Keratinocyte (primary cell): ENCODE measurements around the gene POLR1A. TPM values are rescaled to one million over a fixed set of nuclear protein-coding genes. Genes with fewer than 3 reads are reported as not detected.

Experiments
- DNase-seq: peaks from one replicate; pipeline ENCODE4 v3.0.0-alpha.2; 2011; ENCODE audit warnings: low read depth, missing footprints, low spot score
- FAIRE-seq: peaks from 2 replicates; lab custom pipeline; 2011; peaks lifted over from hg19 to GRCh38; lab: Jason Lieb, UNC
- H2AFZ ChIP-seq: 2 replicates; pipeline ENCODE4 v1.6.0; 2012; ENCODE audit warnings: low read length, control low read depth, inconsistent platforms; ENCODE audit not compliant: control insufficient read depth
- H3K27ac ChIP-seq: 2 replicates; pipeline ENCODE4 v1.5.1; 2011; ENCODE audit warnings: low read length; ENCODE audit not compliant: control insufficient read depth, insufficient read depth
- H3K27me3 ChIP-seq: 3 replicates; pipeline ENCODE4 v1.6.0; 2011; ENCODE audit warnings: low read length; ENCODE audit not compliant: control insufficient read depth, insufficient read depth; ENCODE audit errors: extremely low read depth
- H3K36me3 ChIP-seq, 2 experiments: 2 replicates in 1 of 2; 3 replicates in 1 of 2; pipeline ENCODE4 v1.5.1; 2011; ENCODE audit warnings: low read length in 2 of 2, mild to moderate bottlenecking in 1 of 2; ENCODE audit not compliant: control insufficient read depth in 2 of 2, insufficient read depth in 2 of 2; ENCODE audit errors: extremely low read depth in 1 of 2
- H3K4me1 ChIP-seq: 3 replicates; pipeline ENCODE4 v1.5.1; 2011; ENCODE audit warnings: low read length; ENCODE audit not compliant: control insufficient read depth, insufficient read depth; ENCODE audit errors: extremely low read depth
- H3K4me2 ChIP-seq: 3 replicates; pipeline ENCODE4 v1.6.0; 2011; ENCODE audit warnings: low read depth, low read length; ENCODE audit not compliant: control insufficient read depth, insufficient read depth; ENCODE audit errors: extremely low read depth
- H3K4me3 ChIP-seq, 3 experiments: fragments of 200-600 bp in 1 of 3; sonication (generic) in 1 of 3; 2 replicates in 2 of 3; 3 replicates in 1 of 3; pipeline ENCODE4 v1.5.1; 2011 to 2016; ENCODE audit warnings: low read length in 3 of 3, mild to moderate bottlenecking in 3 of 3, control low read depth in 2 of 3, inconsistent platforms in 1 of 3, low read depth in 1 of 3, mixed read lengths in 1 of 3, mixed run types in 1 of 3, moderate library complexity in 1 of 3; ENCODE audit not compliant: control insufficient read depth in 2 of 3, insufficient read depth in 2 of 3; ENCODE audit errors: extremely low read depth in 1 of 3
- H3K79me2 ChIP-seq: 2 replicates; pipeline ENCODE4 v1.6.0; 2012; ENCODE audit warnings: low read length; ENCODE audit not compliant: control insufficient read depth, insufficient read depth
- H3K9ac ChIP-seq: 3 replicates; pipeline ENCODE4 v1.6.0; 2011; ENCODE audit warnings: low read length; ENCODE audit not compliant: control insufficient read depth, insufficient read depth; ENCODE audit errors: extremely low read depth
- H3K9me1 ChIP-seq: 3 replicates; pipeline ENCODE4 v1.6.0; 2011; ENCODE audit warnings: low read length; ENCODE audit not compliant: control insufficient read depth, insufficient read depth; ENCODE audit errors: extremely low read depth
- H3K9me3 ChIP-seq: 2 replicates; pipeline ENCODE4 v1.5.1; 2012; ENCODE audit warnings: low read depth, low read length; ENCODE audit not compliant: control insufficient read depth
- H4K20me1 ChIP-seq: 3 replicates; pipeline ENCODE4 v1.6.0; 2011; ENCODE audit warnings: low read length; ENCODE audit not compliant: control insufficient read depth, insufficient read depth; ENCODE audit errors: extremely low read depth
- CTCF ChIP-seq, 3 experiments: IDR thresholded peaks in 1 of 3; conservative IDR thresholded peaks in 1 of 3; optimal IDR thresholded peaks in 1 of 3; 2 replicates in 2 of 3; 3 replicates in 1 of 3; pipeline versions ENCODE3 to v1.5.1; 2011; ENCODE audit warnings: low read length in 3 of 3, mild to moderate bottlenecking in 3 of 3, moderate library complexity in 2 of 3, control low read depth in 1 of 3, inconsistent platforms in 1 of 3; ENCODE audit not compliant: insufficient read depth in 2 of 3; ENCODE audit errors: extremely low read depth in 1 of 3
- EZH2 ChIP-seq: IDR thresholded peaks from one replicate; pipeline ENCODE4 v1.6.1; 2012; ENCODE audit warnings: inconsistent platforms, mild to moderate bottlenecking, low read length, moderate library complexity
- dilution Hi-C: fragments of 300-500 bp; cut with MboI; formaldehyde crosslinking; loops from one replicate; pipeline ENCODE4 v1.7.0; 2020; ENCODE audit warnings: low sequenced_read_pairs; ENCODE audit not compliant: extremely low pct_ligation_motif_present
- polyA plus RNA-seq, 5 experiments: library from polyadenylated mRNA; depleted of rRNA in 3 of 5; stranded (reverse) in 3 of 5; stranded (forward) in 1 of 5; unstranded in 1 of 5; fragments of >200 nt; gene quantifications; 1 replicate in 1 of 5; 2 replicates in 3 of 5; 3 replicates in 1 of 5; pipeline versions ENCODE4 v1.2.1 to v1.2.3, GENCODE V29; 2011 to 2012; ENCODE audit warnings: missing spikeins in 2 of 5, low read depth in 1 of 5, low replicate concordance in 1 of 5

Gene POLR1A
- polyA plus RNA-seq, 1 donor (not counting 4 experiments of a cell fraction or from before 2014, with no cell fraction given): 16.1 TPM

- H3K4me2 ChIP-seq: no peak overlapping the region
- H4K20me1 ChIP-seq: no peaks in the 10 kb centered on the region
- TF ChIP-seq CTCF (optimal IDR thresholded peaks at IDR 0.05 in 1 of 3, IDR thresholded peaks at IDR 0.05 in 1 of 3, conservative IDR thresholded peaks at IDR 0.05 in 1 of 3; ENCODE audit: extremely low read depth in 1 of 3, insufficient read depth in 2 of 3, low read length in 3 of 3) (no peak), EZH2 (no peak)
- H3K27ac ChIP-seq: no peak overlapping the region
- H3K27me3 ChIP-seq: no peaks in the 10 kb centered on the region
- H3K4me3 ChIP-seq: no peak overlapping the region
- no peak overlapping the region for H3K9ac ChIP-seq
- FAIRE-seq (no peak), DNase-seq (no peak)
- dilution Hi-C loops: no loop called here
- H3K4me1 ChIP-seq: no peaks in the 10 kb centered on the region
- H3K9me1 ChIP-seq: no peaks in the 10 kb centered on the region
- H3K36me3 ChIP-seq: peaks cover 40 to 45% of the 10 kb centered on the region in 2 experiments
- no peaks in the 10 kb centered on the region for H3K79me2 ChIP-seq
- H2AFZ ChIP-seq: no peak overlapping the region
- H3K9me3 ChIP-seq: no peaks in the 10 kb centered on the region
These were observed 19.0 kb upstream of the POLR1A start for GRCh38 chr2:86124683-86125082.

- H3K9ac ChIP-seq: no peak overlapping the region
- H3K36me3 ChIP-seq: peaks cover 37 to 45% of the 10 kb centered on the region in 2 experiments
- no peaks in the 10 kb centered on the region for H3K27me3 ChIP-seq
- no peaks in the 10 kb centered on the region for H3K79me2 ChIP-seq
- no peaks in the 10 kb centered on the region for H3K9me1 ChIP-seq
- H3K27ac ChIP-seq: no peak overlapping the region
- DNase-seq (no peak), FAIRE-seq (no peak)
- H2AFZ ChIP-seq: no peak overlapping the region
- no peaks in the 10 kb centered on the region for H3K9me3 ChIP-seq
- no peak overlapping the region for H3K4me2 ChIP-seq
- H3K4me1 ChIP-seq: no peaks in the 10 kb centered on the region
- H4K20me1 ChIP-seq: no peaks in the 10 kb centered on the region
- no peak for TF ChIP-seq CTCF (optimal IDR thresholded peaks at IDR 0.05 in 1 of 3, IDR thresholded peaks at IDR 0.05 in 1 of 3, conservative IDR thresholded peaks at IDR 0.05 in 1 of 3; ENCODE audit: extremely low read depth in 1 of 3, insufficient read depth in 2 of 3, low read length in 3 of 3)
- TF ChIP-seq EZH2: no peak
- no peak overlapping the region for H3K4me3 ChIP-seq
- dilution Hi-C loops: no loop called here
These were observed 17.7 kb upstream of the POLR1A start for GRCh38 chr2:86123328-86123925.
